Stimulated activated CD8-positive, alpha-beta memory T cell treated with anti-CD3 and anti-CD28 coated beads, Interleukin-15, amount 100 ng/mL, for 48 hours (primary cell): Measurements from ENCODE around the gene USP37.

ENCODE experiments used
- DNase-seq, 2 donors: peaks; one replicate each; pipeline ENCODE4 v3.0.0-alpha.2; 2020; ENCODE audit warnings: low read depth in 2 of 2

Gene USP37

GRCh38 chr2:218474527-218474926 lies 93.6 kb downstream of the USP37 start:
- no peak for DNase-seq

GRCh38 chr2:218472988-218473387 lies 95.2 kb downstream of the USP37 start:
- DNase-seq: no peak

GRCh38 chr2:218471982-218472381 lies 96.2 kb downstream of the USP37 start:
- DNase-seq: no peak

GRCh38 chr2:218471036-218471435 lies 97.1 kb downstream of the USP37 start:
- DNase-seq: no peak

- no peak for DNase-seq
Measured at GRCh38 chr2:218470448-218470847, 97.7 kb downstream of the USP37 start.

GRCh38 chr2:218465987-218466633 lies 102.0 kb downstream of the USP37 start:
- no peak for DNase-seq

GRCh38 chr2:218458598-218458997 lies 109.6 kb downstream of the USP37 start:
- no peak for DNase-seq

- DNase-seq: no peak
Measured at GRCh38 chr2:218456849-218457248, 111.3 kb downstream of the USP37 start.

- DNase-seq: no peak
Measured at GRCh38 chr2:218452079-218452478, 116.1 kb downstream of the USP37 start.

- no peak for DNase-seq
Measured at GRCh38 chr2:218448934-218449333, 119.2 kb downstream of the USP37 start.

- DNase-seq: no peak
Measured at GRCh38 chr2:218447072-218447471, 121.1 kb downstream of the USP37 start.

- no peak for DNase-seq
Measured at GRCh38 chr2:218446547-218446946, 121.6 kb downstream of the USP37 start.

- DNase-seq: no peak
Measured at GRCh38 chr2:218445602-218446001, 122.5 kb downstream of the USP37 start.

- DNase-seq: no peak
Measured at GRCh38 chr2:218444692-218445357, 123.3 kb downstream of the USP37 start.

GRCh38 chr2:218438596-218438995 lies 129.6 kb downstream of the USP37 start:
- DNase-seq: no peak

GRCh38 chr2:218437969-218438368 lies 130.2 kb downstream of the USP37 start:
- DNase-seq: no peak

- DNase-seq: no peak
Measured at GRCh38 chr2:218436992-218437391, 131.2 kb downstream of the USP37 start.

GRCh38 chr2:218435003-218435982 lies 132.9 kb downstream of the USP37 start:
- no peak for DNase-seq

GRCh38 chr2:218434456-218434855 lies 133.7 kb downstream of the USP37 start:
- no peak for DNase-seq

GRCh38 chr2:218432676-218433365 lies 135.3 kb downstream of the USP37 start:
- DNase-seq: no peak

GRCh38 chr2:218431878-218432277 lies 136.3 kb downstream of the USP37 start:
- no peak for DNase-seq

GRCh38 chr2:218430721-218431120 lies 137.4 kb downstream of the USP37 start:
- no peak for DNase-seq
